WTC11 (cell line): Measurements from ENCODE around the gene ALAS1.

ENCODE experiments used
- CBFB ChIP-seq: sonication (generic); formaldehyde crosslinking; IDR thresholded peaks from 2 replicates; pipeline ENCODE4 v1.8.1; 2022; ENCODE audit warnings: mild to moderate bottlenecking, low read depth, missing genetic modification reagents
- JUN ChIP-seq: sonication (generic); formaldehyde crosslinking; IDR thresholded peaks from 2 replicates; pipeline ENCODE4 v1.8.0; 2023; ENCODE audit warnings: mild to moderate bottlenecking, missing genetic modification reagents
- NFYB ChIP-seq: sonication (generic); formaldehyde crosslinking; conservative IDR thresholded peaks from 2 replicates; pipeline ENCODE4 v1.8.0; 2022; ENCODE audit warnings: low read depth, missing genetic modification reagents
- TF ChIP-seq, protein P1 (sequence below): fragments of 200-600 bp; IDR thresholded peaks from 2 replicates; pipeline ENCODE4 v1.8.0; 2022; ENCODE audit warnings: antibody characterized with exemption
- TF ChIP-seq, protein P2 (sequence below): sonication (generic); formaldehyde crosslinking; IDR thresholded peaks from 2 replicates; pipeline ENCODE4 v1.8.1; 2023; ENCODE audit warnings: mild to moderate bottlenecking, missing genetic modification reagents, moderate library complexity
- TF ChIP-seq, protein P3 (sequence below): sonication (generic); formaldehyde crosslinking; IDR thresholded peaks from 2 replicates; pipeline ENCODE4 v1.8.0; 2022; ENCODE audit warnings: mild to moderate bottlenecking, missing genetic modification reagents
- TF ChIP-seq, protein P4 (sequence below): sonication (generic); formaldehyde crosslinking; IDR thresholded peaks from 2 replicates; pipeline ENCODE4 v1.8.1; 2022; ENCODE audit warnings: low read depth, mild to moderate bottlenecking, moderate library complexity, missing genetic modification reagents, borderline replicate concordance
- TF ChIP-seq, protein P5 (sequence below): sonication (generic); formaldehyde crosslinking; IDR thresholded peaks from 2 replicates; pipeline ENCODE4 v1.8.0; 2022; ENCODE audit warnings: missing genetic modification reagents
- TF ChIP-seq, protein P6 (sequence below): sonication (generic); formaldehyde crosslinking; conservative IDR thresholded peaks from 2 replicates; pipeline ENCODE4 v1.8.1; 2022; ENCODE audit warnings: mild to moderate bottlenecking, missing genetic modification reagents
- TF ChIP-seq, protein P7 (sequence below): sonication (generic); formaldehyde crosslinking; IDR thresholded peaks from 2 replicates; pipeline ENCODE4 v1.8.1; 2023; ENCODE audit warnings: mild to moderate bottlenecking, missing genetic modification reagents, borderline replicate concordance

DNA sequence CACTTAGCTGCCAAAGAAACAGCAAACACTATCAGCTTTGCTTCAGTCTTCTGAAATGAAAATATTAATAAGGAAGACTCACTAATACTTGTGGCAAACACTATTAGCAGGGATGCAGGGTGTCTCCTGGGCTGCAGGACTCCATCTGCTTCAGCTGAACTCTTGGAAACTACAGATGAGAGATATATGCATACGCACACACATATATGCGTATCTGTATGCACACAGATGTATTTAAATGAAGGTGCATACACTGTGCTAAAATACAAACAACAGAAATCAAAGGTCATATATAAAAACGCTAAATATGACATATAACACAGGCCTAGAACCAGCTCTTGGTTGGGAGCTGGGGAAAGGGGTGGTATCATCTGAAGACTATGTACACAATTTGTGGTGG is 58.2 kb downstream of the ALAS1 start:
- TF ChIP-seq, protein P1, sequence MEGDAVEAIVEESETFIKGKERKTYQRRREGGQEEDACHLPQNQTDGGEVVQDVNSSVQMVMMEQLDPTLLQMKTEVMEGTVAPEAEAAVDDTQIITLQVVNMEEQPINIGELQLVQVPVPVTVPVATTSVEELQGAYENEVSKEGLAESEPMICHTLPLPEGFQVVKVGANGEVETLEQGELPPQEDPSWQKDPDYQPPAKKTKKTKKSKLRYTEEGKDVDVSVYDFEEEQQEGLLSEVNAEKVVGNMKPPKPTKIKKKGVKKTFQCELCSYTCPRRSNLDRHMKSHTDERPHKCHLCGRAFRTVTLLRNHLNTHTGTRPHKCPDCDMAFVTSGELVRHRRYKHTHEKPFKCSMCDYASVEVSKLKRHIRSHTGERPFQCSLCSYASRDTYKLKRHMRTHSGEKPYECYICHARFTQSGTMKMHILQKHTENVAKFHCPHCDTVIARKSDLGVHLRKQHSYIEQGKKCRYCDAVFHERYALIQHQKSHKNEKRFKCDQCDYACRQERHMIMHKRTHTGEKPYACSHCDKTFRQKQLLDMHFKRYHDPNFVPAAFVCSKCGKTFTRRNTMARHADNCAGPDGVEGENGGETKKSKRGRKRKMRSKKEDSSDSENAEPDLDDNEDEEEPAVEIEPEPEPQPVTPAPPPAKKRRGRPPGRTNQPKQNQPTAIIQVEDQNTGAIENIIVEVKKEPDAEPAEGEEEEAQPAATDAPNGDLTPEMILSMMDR: no peak
- no peak for TF ChIP-seq CBFB (CRISPR knock-in tag)
- no peak for TF ChIP-seq NFYB (CRISPR knock-in tag)
- TF ChIP-seq, protein P2, sequence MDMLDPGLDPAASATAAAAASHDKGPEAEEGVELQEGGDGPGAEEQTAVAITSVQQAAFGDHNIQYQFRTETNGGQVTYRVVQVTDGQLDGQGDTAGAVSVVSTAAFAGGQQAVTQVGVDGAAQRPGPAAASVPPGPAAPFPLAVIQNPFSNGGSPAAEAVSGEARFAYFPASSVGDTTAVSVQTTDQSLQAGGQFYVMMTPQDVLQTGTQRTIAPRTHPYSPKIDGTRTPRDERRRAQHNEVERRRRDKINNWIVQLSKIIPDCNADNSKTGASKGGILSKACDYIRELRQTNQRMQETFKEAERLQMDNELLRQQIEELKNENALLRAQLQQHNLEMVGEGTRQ: no peak
- TF ChIP-seq, protein P3, sequence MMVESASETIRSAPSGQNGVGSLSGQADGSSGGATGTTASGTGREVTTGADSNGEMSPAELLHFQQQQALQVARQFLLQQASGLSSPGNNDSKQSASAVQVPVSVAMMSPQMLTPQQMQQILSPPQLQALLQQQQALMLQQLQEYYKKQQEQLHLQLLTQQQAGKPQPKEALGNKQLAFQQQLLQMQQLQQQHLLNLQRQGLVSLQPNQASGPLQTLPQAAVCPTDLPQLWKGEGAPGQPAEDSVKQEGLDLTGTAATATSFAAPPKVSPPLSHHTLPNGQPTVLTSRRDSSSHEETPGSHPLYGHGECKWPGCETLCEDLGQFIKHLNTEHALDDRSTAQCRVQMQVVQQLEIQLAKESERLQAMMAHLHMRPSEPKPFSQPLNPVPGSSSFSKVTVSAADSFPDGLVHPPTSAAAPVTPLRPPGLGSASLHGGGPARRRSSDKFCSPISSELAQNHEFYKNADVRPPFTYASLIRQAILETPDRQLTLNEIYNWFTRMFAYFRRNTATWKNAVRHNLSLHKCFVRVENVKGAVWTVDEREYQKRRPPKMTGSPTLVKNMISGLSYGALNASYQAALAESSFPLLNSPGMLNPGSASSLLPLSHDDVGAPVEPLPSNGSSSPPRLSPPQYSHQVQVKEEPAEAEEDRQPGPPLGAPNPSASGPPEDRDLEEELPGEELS (CRISPR knock-in tag): no peak
- TF ChIP-seq, protein P4, sequence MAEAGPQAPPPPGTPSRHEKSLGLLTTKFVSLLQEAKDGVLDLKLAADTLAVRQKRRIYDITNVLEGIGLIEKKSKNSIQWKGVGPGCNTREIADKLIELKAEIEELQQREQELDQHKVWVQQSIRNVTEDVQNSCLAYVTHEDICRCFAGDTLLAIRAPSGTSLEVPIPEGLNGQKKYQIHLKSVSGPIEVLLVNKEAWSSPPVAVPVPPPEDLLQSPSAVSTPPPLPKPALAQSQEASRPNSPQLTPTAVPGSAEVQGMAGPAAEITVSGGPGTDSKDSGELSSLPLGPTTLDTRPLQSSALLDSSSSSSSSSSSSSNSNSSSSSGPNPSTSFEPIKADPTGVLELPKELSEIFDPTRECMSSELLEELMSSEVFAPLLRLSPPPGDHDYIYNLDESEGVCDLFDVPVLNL (CRISPR knock-in tag): no peak
- TF ChIP-seq, protein P5, sequence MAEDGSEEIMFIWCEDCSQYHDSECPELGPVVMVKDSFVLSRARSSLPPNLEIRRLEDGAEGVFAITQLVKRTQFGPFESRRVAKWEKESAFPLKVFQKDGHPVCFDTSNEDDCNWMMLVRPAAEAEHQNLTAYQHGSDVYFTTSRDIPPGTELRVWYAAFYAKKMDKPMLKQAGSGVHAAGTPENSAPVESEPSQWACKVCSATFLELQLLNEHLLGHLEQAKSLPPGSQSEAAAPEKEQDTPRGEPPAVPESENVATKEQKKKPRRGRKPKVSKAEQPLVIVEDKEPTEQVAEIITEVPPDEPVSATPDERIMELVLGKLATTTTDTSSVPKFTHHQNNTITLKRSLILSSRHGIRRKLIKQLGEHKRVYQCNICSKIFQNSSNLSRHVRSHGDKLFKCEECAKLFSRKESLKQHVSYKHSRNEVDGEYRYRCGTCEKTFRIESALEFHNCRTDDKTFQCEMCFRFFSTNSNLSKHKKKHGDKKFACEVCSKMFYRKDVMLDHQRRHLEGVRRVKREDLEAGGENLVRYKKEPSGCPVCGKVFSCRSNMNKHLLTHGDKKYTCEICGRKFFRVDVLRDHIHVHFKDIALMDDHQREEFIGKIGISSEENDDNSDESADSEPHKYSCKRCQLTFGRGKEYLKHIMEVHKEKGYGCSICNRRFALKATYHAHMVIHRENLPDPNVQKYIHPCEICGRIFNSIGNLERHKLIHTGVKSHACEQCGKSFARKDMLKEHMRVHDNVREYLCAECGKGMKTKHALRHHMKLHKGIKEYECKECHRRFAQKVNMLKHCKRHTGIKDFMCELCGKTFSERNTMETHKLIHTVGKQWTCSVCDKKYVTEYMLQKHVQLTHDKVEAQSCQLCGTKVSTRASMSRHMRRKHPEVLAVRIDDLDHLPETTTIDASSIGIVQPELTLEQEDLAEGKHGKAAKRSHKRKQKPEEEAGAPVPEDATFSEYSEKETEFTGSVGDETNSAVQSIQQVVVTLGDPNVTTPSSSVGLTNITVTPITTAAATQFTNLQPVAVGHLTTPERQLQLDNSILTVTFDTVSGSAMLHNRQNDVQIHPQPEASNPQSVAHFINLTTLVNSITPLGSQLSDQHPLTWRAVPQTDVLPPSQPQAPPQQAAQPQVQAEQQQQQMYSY (CRISPR knock-in tag): no peak
- TF ChIP-seq JUN (CRISPR knock-in tag): no peak
- TF ChIP-seq, protein P6, sequence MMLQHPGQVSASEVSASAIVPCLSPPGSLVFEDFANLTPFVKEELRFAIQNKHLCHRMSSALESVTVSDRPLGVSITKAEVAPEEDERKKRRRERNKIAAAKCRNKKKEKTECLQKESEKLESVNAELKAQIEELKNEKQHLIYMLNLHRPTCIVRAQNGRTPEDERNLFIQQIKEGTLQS (CRISPR knock-in tag): no peak
- TF ChIP-seq, protein P7, sequence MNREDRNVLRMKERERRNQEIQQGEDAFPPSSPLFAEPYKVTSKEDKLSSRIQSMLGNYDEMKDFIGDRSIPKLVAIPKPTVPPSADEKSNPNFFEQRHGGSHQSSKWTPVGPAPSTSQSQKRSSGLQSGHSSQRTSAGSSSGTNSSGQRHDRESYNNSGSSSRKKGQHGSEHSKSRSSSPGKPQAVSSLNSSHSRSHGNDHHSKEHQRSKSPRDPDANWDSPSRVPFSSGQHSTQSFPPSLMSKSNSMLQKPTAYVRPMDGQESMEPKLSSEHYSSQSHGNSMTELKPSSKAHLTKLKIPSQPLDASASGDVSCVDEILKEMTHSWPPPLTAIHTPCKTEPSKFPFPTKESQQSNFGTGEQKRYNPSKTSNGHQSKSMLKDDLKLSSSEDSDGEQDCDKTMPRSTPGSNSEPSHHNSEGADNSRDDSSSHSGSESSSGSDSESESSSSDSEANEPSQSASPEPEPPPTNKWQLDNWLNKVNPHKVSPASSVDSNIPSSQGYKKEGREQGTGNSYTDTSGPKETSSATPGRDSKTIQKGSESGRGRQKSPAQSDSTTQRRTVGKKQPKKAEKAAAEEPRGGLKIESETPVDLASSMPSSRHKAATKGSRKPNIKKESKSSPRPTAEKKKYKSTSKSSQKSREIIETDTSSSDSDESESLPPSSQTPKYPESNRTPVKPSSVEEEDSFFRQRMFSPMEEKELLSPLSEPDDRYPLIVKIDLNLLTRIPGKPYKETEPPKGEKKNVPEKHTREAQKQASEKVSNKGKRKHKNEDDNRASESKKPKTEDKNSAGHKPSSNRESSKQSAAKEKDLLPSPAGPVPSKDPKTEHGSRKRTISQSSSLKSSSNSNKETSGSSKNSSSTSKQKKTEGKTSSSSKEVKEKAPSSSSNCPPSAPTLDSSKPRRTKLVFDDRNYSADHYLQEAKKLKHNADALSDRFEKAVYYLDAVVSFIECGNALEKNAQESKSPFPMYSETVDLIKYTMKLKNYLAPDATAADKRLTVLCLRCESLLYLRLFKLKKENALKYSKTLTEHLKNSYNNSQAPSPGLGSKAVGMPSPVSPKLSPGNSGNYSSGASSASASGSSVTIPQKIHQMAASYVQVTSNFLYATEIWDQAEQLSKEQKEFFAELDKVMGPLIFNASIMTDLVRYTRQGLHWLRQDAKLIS (CRISPR knock-in tag): no peak
